Measurements from ENCODE around the gene LZTS2.
A peak's percentile ranks its signal among the peaks of the same experiment; 100 is the strongest.

The LZTS2 gene

GRCh38 chr10:101000127-101000914 lies 713 bp downstream of the LZTS2 start (continued):
- TF ChIP-seq, protein P1, sequence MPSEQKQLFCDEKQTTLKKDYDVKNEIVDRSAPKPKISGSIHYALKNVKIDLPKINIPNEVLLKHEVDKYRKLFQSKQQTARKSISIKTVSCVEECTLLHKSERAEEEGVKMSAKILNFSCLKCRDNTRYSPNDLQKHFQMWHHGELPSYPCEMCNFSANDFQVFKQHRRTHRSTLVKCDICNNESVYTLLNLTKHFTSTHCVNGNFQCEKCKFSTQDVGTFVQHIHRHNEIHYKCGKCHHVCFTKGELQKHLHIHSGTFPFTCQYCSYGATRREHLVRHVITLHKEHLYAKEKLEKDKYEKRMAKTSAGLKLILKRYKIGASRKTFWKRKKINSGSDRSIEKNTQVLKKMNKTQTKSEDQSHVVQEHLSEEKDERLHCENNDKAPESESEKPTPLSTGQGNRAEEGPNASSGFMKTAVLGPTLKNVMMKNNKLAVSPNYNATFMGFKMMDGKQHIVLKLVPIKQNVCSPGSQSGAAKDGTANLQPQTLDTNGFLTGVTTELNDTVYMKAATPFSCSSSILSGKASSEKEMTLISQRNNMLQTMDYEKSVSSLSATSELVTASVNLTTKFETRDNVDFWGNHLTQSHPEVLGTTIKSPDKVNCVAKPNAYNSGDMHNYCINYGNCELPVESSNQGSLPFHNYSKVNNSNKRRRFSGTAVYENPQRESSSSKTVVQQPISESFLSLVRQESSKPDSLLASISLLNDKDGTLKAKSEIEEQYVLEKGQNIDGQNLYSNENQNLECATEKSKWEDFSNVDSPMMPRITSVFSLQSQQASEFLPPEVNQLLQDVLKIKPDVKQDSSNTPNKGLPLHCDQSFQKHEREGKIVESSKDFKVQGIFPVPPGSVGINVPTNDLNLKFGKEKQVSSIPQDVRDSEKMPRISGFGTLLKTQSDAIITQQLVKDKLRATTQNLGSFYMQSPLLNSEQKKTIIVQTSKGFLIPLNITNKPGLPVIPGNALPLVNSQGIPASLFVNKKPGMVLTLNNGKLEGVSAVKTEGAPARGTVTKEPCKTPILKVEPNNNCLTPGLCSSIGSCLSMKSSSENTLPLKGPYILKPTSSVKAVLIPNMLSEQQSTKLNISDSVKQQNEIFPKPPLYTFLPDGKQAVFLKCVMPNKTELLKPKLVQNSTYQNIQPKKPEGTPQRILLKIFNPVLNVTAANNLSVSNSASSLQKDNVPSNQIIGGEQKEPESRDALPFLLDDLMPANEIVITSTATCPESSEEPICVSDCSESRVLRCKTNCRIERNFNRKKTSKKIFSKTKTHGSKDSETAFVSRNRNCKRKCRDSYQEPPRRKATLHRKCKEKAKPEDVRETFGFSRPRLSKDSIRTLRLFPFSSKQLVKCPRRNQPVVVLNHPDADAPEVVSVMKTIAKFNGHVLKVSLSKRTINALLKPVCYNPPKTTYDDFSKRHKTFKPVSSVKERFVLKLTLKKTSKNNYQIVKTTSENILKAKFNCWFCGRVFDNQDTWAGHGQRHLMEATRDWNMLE (tag by site-specific recombination; conservative IDR thresholded peaks at IDR 0.05; ENCODE audit: low read depth), result no peak

GRCh38 chr10:101000915-101001658 lies 1.5 kb downstream of the LZTS2 start:
- POLR2A ChIA-PET, result no interaction called here
- Histone ChIP-seq H3K9me3 (ENCODE audit: control insufficient read depth, insufficient read depth, low read depth, low read length) (no peaks in the 10 kb centered on the region), H3K27ac (ENCODE audit: extremely low read depth, low read depth, low read length) (peak overlapping the region; percentile 94), H3K36me3 (ENCODE audit: control insufficient read depth in 2 of 2, insufficient read depth in 1 of 2, low read length in 2 of 2) (peaks cover 8 to 50% of the 10 kb centered on the region in 2 experiments; a peak in 2 of 3 replicates), H3K4me1 (ENCODE audit: control insufficient read depth, insufficient read depth, low read length) (peaks cover 8% of the 10 kb centered on the region), H3K4me3 (ENCODE audit: low read depth, low read length) (peak overlapping the region; percentile 57)
- CTCF ChIA-PET, result interaction anchor here (0.6 to 16.6 kb wide), 7 partner anchors 9 to 54 kb away, joined by 3 to 274 read pairs (median 4); no protein-coding TSS in a partner anchor
- TF ChIP-seq ZNF785 (tag by site-specific recombination; IDR thresholded peaks at IDR 0.05) (no peak), PRDM1 (tag by site-specific recombination; IDR thresholded peaks at IDR 0.05) (peak; percentile 59), TRIM28 (IDR thresholded peaks at IDR 0.05; ENCODE audit: borderline replicate concordance, low read length) (0 out of 2 replicates have a peak, but pooled peaks have one; percentile 20), ZNF10 (tag by site-specific recombination; IDR thresholded peaks at IDR 0.05) (no peak), MZF1 (tag by site-specific recombination; IDR thresholded peaks at IDR 0.05; ENCODE audit: borderline replicate concordance) (no peak), SCRT2 (tag by site-specific recombination; IDR thresholded peaks at IDR 0.05) (0 out of 2 replicates have a peak, but pooled peaks have one; percentile 20), ZNF398 (tag by site-specific recombination; IDR thresholded peaks at IDR 0.05) (peak; percentile 37; the same call in 1 of the 2 replicates)

GRCh38 chr10:101001659-101002035 lies 2.0 kb downstream of the LZTS2 start:
- POLR2A ChIA-PET, result no interaction called here
- no peak for TF ChIP-seq RBAK (tag by site-specific recombination; IDR thresholded peaks at IDR 0.05)
- no peak for TF ChIP-seq ZNF544 (tag by site-specific recombination; IDR thresholded peaks at IDR 0.05)
- TF ChIP-seq ZNF707 (tag by site-specific recombination; IDR thresholded peaks at IDR 0.05), result no peak
- no peak for TF ChIP-seq ZNF311 (tag by site-specific recombination; IDR thresholded peaks at IDR 0.05; ENCODE audit: borderline replicate concordance)
- TF ChIP-seq, protein P2, sequence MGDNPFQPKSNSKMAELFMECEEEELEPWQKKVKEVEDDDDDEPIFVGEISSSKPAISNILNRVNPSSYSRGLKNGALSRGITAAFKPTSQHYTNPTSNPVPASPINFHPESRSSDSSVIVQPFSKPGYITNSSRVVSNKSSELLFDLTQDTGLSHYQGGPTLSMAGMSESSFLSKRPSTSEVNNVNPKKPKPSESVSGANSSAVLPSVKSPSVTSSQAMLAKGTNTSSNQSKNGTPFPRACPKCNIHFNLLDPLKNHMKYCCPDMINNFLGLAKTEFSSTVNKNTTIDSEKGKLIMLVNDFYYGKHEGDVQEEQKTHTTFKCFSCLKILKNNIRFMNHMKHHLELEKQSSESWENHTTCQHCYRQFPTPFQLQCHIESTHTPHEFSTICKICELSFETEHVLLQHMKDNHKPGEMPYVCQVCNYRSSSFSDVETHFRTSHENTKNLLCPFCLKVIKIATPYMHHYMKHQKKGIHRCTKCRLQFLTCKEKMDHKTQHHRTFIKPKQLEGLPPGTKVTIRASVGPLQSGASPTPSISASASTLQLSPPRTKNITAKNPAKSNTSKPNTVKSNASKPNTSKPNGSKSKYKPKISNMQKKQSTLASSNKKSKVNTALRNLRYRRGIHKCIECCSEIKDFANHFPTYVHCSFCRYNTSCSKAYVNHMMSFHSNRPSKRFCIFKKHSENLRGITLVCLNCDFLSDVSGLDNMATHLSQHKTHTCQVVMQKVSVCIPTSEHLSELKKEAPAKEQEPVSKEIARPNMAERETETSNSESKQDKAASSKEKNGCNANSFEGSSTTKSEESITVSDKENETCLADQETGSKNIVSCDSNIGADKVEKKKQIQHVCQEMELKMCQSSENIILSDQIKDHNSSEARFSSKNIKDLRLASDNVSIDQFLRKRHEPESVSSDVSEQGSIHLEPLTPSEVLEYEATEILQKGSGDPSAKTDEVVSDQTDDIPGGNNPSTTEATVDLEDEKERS (tag by site-specific recombination; IDR thresholded peaks at IDR 0.05), result no peak
- TF ChIP-seq GLIS2 (tag by site-specific recombination; IDR thresholded peaks at IDR 0.05), result no peak
- no peak for TF ChIP-seq BCL11A (tag by site-specific recombination; IDR thresholded peaks at IDR 0.05; ENCODE audit: low read depth)
- TF ChIP-seq SCRT1 (tag by site-specific recombination; IDR thresholded peaks at IDR 0.05; ENCODE audit: borderline replicate concordance), result no peak
- TF ChIP-seq ZNF248 (tag by site-specific recombination; IDR thresholded peaks at IDR 0.05), result no peak
- TF ChIP-seq ZNF747 (tag by site-specific recombination; IDR thresholded peaks at IDR 0.05), result no peak
- TF ChIP-seq GFI1B (tag by site-specific recombination; IDR thresholded peaks at IDR 0.05), result no peak
- no peak for TF ChIP-seq KLF9 (tag by site-specific recombination; IDR thresholded peaks at IDR 0.05; ENCODE audit: low read depth)
- TF ChIP-seq ZNF555 (tag by site-specific recombination; conservative IDR thresholded peaks at IDR 0.05), result no peak
- TF ChIP-seq ZNF501 (tag by site-specific recombination; IDR thresholded peaks at IDR 0.05), result no peak

More at GRCh38 chr10:101001659-101002035, 2.0 kb downstream of the LZTS2 start:
- Histone ChIP-seq H3K4me3 (ENCODE audit: low read depth, low read length) (no peak overlapping the region), H3K9me3 (ENCODE audit: control insufficient read depth, insufficient read depth, low read depth, low read length) (no peaks in the 10 kb centered on the region), H3K27ac (ENCODE audit: extremely low read depth, low read depth, low read length) (no peak overlapping the region), H3K4me1 (ENCODE audit: control insufficient read depth, insufficient read depth, low read length) (peaks cover 8% of the 10 kb centered on the region), H3K36me3 (ENCODE audit: control insufficient read depth in 2 of 2, insufficient read depth in 1 of 2, low read length in 2 of 2) (peaks cover 8 to 56% of the 10 kb centered on the region in 2 experiments; a peak in 2 of 3 replicates)
- CTCF ChIA-PET, result interaction anchor here (0.6 to 16.6 kb wide), 6 partner anchors 9 to 55 kb away, joined by 3 to 274 read pairs (median 4); no protein-coding TSS in a partner anchor
